ENCODE results near the gene MAP4K3. TPM values are rescaled to one million over a fixed set of nuclear protein-coding genes. Genes with fewer than 3 reads are reported as not detected.

MAP4K3 gene
- total and polyA plus RNA-seq, 2 of the 4 experiments (the other 2 are of a cell fraction): 13.2 to 32.6 TPM

DNA sequence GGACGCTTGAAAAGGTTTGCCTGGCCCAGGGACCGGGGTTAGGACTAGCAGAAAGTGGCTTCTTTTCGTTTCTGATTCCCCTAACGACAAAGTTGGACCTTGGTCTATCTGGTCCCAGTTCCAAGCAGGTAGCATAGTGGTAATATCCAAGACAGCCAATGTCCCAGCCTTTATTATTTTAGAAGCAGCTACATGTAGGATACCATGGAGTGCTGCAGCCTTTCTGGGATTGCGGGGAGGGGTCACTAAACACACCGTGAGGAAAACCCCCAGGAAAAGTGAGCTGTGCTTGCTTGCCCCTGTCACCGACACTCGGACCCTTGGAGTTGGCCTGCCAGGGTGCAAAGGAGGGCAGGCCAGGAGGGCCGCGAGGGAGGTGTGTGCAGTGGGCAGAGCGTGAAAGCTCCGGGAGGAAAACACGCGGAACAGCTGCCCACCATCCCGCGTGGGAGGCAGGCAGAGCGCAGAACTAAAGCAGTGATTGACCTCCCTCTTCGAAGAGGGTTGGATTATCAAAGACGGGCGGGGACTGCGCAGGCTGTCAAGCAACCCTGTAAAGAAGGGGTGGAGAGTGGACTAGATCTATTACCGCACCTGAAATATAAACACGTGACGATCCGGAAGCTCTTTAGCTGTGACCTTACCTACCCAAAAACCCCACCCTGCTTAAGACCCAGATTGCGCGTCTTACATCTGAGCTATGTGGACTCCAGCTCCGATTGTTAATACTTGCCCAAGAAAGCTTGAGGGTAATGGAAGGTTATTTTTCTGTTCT, 624 bp upstream of the MAP4K3 start:
- no peaks in the 10 kb centered on the region for H3K27me3 ChIP-seq (ENCODE audit: control insufficient read depth, insufficient read depth, low read length)
- H3K9ac ChIP-seq (ENCODE audit: low read depth, low read length): peak overlapping the region; percentile 89
- no peaks in the 10 kb centered on the region for H3K9me3 ChIP-seq (ENCODE audit: control insufficient read depth, insufficient read depth, low read length)
- peak overlapping the region; percentile 93 for H3K4me2 ChIP-seq (ENCODE audit: low read depth, low read length)
- peak overlapping the region; percentile 46 to 56 for H4K8ac ChIP-seq (ENCODE audit: low read depth in 2 of 2, low read length in 2 of 2)
- H3K4me1 ChIP-seq (ENCODE audit: control insufficient read depth, insufficient read depth, low read length): peaks cover 17% of the 10 kb centered on the region
- BruUV-seq (replicated peaks): no TSS peak
- peak overlapping the region; percentile 94 for H3K23ac ChIP-seq (ENCODE audit: low read depth, low read length)
- H2AK5ac ChIP-seq (ENCODE audit: low read depth, low read length): peak overlapping the region; percentile 62
- H3K27ac ChIP-seq (ENCODE audit: insufficient read depth, low read length): peak overlapping the region; percentile 87
- H4K91ac ChIP-seq (ENCODE audit: insufficient read depth, low read depth, low read length): peak overlapping the region; percentile 86
- peaks cover 8% of the 10 kb centered on the region for H3K9me1 ChIP-seq (ENCODE audit: insufficient read depth, low read length)
- peak overlapping the region; percentile 97 for H3K4me3 ChIP-seq (ENCODE audit: insufficient read depth, low read depth, low read length)
- POLR2A ChIA-PET (ENCODE audit: unreplicated experiment): no interaction called here
- dilution Hi-C loops (cut with HindIII; ENCODE audit: low sequenced_read_pairs, unreplicated experiment) (no loop called here), intact Hi-C loops (cut with micrococcal nuclease) (loop anchor here (2.0 to 10.0 kb wide), 6 partner anchors 55 to 259 kb away; no protein-coding TSS in a partner anchor), in situ Hi-C loops (cut with MboI; ENCODE audit: low sequenced_read_pairs) (loop anchor here (5.0 kb wide), 1 partner anchor 70 kb away; no protein-coding TSS in a partner anchor)
- peak overlapping the region; percentile 92 for H2AFZ ChIP-seq (replicated peaks; ENCODE audit: low read length, poor library complexity)
- peak overlapping the region; percentile 30; the same call in 2 of the 3 replicates for H2BK15ac ChIP-seq (ENCODE audit: low read depth, low read length)
- peak overlapping the region; percentile 86 for H2AK9ac ChIP-seq (replicated peaks; ENCODE audit: low read depth, low read length, poor library complexity)
- H2BK120ac ChIP-seq (ENCODE audit: low read depth, low read length): peak overlapping the region; percentile 27
- no peaks in the 10 kb centered on the region for H3K36me3 ChIP-seq (ENCODE audit: control insufficient read depth, insufficient read depth, low read length)
- H2BK20ac ChIP-seq (ENCODE audit: low read depth, low read length): peak overlapping the region; percentile 4
- H4K20me1 ChIP-seq (ENCODE audit: insufficient read depth, low read length): peaks cover 31% of the 10 kb centered on the region; the same call in 1 of the 2 replicates
- peak overlapping the region; percentile 82 for H2BK5ac ChIP-seq (ENCODE audit: low read depth, low read length, poor library complexity, severe bottlenecking)
- peak; percentile 31 for DNase-seq
- peak overlapping the region; percentile 72 for H3K18ac ChIP-seq (ENCODE audit: low read depth, low read length)
- H4K5ac ChIP-seq (ENCODE audit: low read depth, low read length): peak overlapping the region; percentile 56; the same call in 1 of the 2 replicates
- H3K14ac ChIP-seq (replicated peaks; ENCODE audit: low read depth, low read length): peak overlapping the region; percentile 90
- CTCF ChIA-PET: interaction anchor here (1.1 kb wide), 1 partner anchor 259 kb away, joined by 3 read pairs; no protein-coding TSS in a partner anchor
- ATAC-seq (ENCODE audit: low read depth): peak; percentile 9
- peak overlapping the region; percentile 89 for H3K56ac ChIP-seq (ENCODE audit: extremely low read depth, insufficient read depth, low read length)
- peak overlapping the region; percentile 86 for H3K4ac ChIP-seq (ENCODE audit: low read depth, low read length)
- WGBS, 2 experiments (ENCODE audit: extremely low coverage in 2 of 2, insufficient read length in 1 of 2): 8% methylated on average over 5 of the region's 28 CpGs; no CpG with 5 or more reads in 1 of the 2 experiments
- H3K79me1 ChIP-seq (ENCODE audit: low read depth in 1 of 2, low read length in 2 of 2): peaks cover 13 to 48% of the 10 kb centered on the region in 2 experiments
- TF ChIP-seq, protein P1, sequence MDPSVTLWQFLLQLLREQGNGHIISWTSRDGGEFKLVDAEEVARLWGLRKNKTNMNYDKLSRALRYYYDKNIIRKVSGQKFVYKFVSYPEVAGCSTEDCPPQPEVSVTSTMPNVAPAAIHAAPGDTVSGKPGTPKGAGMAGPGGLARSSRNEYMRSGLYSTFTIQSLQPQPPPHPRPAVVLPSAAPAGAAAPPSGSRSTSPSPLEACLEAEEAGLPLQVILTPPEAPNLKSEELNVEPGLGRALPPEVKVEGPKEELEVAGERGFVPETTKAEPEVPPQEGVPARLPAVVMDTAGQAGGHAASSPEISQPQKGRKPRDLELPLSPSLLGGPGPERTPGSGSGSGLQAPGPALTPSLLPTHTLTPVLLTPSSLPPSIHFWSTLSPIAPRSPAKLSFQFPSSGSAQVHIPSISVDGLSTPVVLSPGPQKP (IDR thresholded peaks at IDR 0.05; ENCODE audit: borderline replicate concordance, low read depth, low read length): no peak
- TF ChIP-seq FOS (IDR thresholded peaks at IDR 0.05; ENCODE audit: low read depth, low read length): no peak
- TF ChIP-seq RFX5 (IDR thresholded peaks at IDR 0.05; ENCODE audit: low read depth, low read length): no peak
- TF ChIP-seq MXI1 (IDR thresholded peaks at IDR 0.05; ENCODE audit: borderline replicate concordance, low read depth, low read length): no peak
- TF ChIP-seq POLR2A (IDR thresholded peaks at IDR 0.05; ENCODE audit: low read depth, low read length): no peak
- TF ChIP-seq, protein P2, sequence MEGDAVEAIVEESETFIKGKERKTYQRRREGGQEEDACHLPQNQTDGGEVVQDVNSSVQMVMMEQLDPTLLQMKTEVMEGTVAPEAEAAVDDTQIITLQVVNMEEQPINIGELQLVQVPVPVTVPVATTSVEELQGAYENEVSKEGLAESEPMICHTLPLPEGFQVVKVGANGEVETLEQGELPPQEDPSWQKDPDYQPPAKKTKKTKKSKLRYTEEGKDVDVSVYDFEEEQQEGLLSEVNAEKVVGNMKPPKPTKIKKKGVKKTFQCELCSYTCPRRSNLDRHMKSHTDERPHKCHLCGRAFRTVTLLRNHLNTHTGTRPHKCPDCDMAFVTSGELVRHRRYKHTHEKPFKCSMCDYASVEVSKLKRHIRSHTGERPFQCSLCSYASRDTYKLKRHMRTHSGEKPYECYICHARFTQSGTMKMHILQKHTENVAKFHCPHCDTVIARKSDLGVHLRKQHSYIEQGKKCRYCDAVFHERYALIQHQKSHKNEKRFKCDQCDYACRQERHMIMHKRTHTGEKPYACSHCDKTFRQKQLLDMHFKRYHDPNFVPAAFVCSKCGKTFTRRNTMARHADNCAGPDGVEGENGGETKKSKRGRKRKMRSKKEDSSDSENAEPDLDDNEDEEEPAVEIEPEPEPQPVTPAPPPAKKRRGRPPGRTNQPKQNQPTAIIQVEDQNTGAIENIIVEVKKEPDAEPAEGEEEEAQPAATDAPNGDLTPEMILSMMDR (conservative IDR thresholded peaks at IDR 0.05; ENCODE audit: low read depth, low read length): no peak
- no peak for TF ChIP-seq CHD1 (IDR thresholded peaks at IDR 0.05; ENCODE audit: low read depth, low read length)
- no peak for TF ChIP-seq SMC3 (IDR thresholded peaks at IDR 0.05; ENCODE audit: low read depth, low read length)
- TF ChIP-seq BHLHE40 (IDR thresholded peaks at IDR 0.05; ENCODE audit: low read depth, low read length): no peak
- no peak for TF ChIP-seq MAZ (IDR thresholded peaks at IDR 0.05; ENCODE audit: borderline replicate concordance, low read depth, low read length)
- TF ChIP-seq USF2 (IDR thresholded peaks at IDR 0.05; ENCODE audit: low read depth, low read length): no peak
- TF ChIP-seq CEBPB (IDR thresholded peaks at IDR 0.05; ENCODE audit: low read depth, low read length): no peak
- TF ChIP-seq NFE2L2 (IDR thresholded peaks at IDR 0.05; ENCODE audit: low read depth, low read length): no peak
- TF ChIP-seq RCOR1 (IDR thresholded peaks at IDR 0.05; ENCODE audit: insufficient replicate concordance, low read length): no peak

All from IMR-90 (cell line).